Stomach (tissue), 4 donors: ENCODE measurements around the gene KRTAP10-2.
"Not testable (repeated sequence)": the region's sequence is repeated elsewhere in the genome, so short reads cannot be mapped to it uniquely, and the experiment has no call there.

Experiments used
- POLR2A ChIP-seq, 4 donors: fragments of 450-650 bp; IDR thresholded peaks; one replicate each; pipeline ENCODE4 v1.6.1; 2016; ENCODE audit warnings: antibody characterized with exemption in 4 of 4, control low read depth in 2 of 4, mild to moderate bottlenecking in 1 of 4, moderate library complexity in 1 of 4
- TF ChIP-seq, protein P1 (sequence below), 7 experiments: fragments of 450-650 bp in 4 of 7; fragments of 200-600 bp in 3 of 7; sonication (generic) in 3 of 7; IDR thresholded peaks; one replicate each; pipeline ENCODE4 v1.5.1; 2016 to 2019; ENCODE audit warnings: antibody characterized with exemption in 7 of 7, control low read depth in 2 of 7, mild to moderate bottlenecking in 1 of 7

DNA sequence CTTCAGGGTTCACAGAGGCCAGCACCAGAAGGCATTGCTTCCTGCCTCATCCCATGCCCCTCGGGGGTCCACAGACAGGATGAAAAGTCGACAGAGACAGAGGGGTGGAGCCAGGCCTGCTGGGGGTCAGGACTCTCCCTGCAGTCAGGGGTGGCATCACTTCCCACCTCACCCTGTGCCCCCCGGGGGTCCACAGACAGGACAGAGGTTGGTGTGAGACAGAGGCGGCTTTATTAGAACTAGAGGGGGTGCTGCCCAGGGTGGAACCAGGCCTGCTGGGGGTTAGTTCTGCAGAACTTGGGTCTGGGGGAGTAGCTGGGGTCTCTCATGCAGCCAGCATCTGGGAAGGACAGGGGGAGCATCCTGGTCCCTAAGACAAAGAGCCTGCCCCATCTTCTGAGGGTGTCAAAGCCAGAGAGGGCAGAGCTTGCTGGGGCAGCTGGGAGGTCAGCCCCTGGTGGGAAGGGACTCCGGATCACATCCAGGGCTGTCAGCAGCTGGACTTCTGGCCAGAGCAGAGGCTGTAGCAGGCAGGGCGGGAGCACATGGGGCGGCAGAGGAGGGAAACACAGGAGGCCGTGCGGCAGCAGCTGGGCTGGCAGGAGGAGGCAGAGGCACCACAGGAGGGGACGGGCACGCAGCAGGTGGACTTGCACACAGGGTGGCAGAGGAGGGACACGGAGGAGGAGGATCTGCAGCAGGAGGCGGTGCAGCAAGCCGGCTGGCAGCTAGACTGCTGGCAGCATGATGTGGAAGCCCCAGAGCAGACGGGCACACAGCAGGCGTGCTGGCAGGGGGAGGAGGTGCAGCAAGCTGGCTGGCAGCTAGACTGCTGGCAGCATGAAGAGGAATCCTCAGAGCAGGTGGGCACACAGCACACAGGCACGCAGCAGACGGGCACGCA is 39.8 kb upstream of the KRTAP10-2 start:
- TF ChIP-seq, protein P1, sequence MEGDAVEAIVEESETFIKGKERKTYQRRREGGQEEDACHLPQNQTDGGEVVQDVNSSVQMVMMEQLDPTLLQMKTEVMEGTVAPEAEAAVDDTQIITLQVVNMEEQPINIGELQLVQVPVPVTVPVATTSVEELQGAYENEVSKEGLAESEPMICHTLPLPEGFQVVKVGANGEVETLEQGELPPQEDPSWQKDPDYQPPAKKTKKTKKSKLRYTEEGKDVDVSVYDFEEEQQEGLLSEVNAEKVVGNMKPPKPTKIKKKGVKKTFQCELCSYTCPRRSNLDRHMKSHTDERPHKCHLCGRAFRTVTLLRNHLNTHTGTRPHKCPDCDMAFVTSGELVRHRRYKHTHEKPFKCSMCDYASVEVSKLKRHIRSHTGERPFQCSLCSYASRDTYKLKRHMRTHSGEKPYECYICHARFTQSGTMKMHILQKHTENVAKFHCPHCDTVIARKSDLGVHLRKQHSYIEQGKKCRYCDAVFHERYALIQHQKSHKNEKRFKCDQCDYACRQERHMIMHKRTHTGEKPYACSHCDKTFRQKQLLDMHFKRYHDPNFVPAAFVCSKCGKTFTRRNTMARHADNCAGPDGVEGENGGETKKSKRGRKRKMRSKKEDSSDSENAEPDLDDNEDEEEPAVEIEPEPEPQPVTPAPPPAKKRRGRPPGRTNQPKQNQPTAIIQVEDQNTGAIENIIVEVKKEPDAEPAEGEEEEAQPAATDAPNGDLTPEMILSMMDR (IDR thresholded peaks at IDR 0.05): not testable (repeated sequence)
- TF ChIP-seq POLR2A (IDR thresholded peaks at IDR 0.05): not testable (repeated sequence)
